ENCODE results near the gene CPTP.

The CPTP gene

GRCh38 chr1:1320666-1321448 lies 3.7 kb upstream of the CPTP start:
- no peak for DNase-seq (ENCODE audit: low read depth)
- no peak overlapping the region for H3K4me3 ChIP-seq (ENCODE audit: low read depth, low read length)
- TF ChIP-seq POLR2A (IDR thresholded peaks at IDR 0.05; ENCODE audit: extremely low read depth, insufficient read length), result no peak
- no peak for TF ChIP-seq MYC (IDR thresholded peaks at IDR 0.05; ENCODE audit: low read depth, low read length)
- no peak for TF ChIP-seq CTCF (IDR thresholded peaks at IDR 0.05; ENCODE audit: low read depth, low read length)
- TF ChIP-seq MAX (IDR thresholded peaks at IDR 0.05; ENCODE audit: low read depth, low read length), result no peak

DNA sequence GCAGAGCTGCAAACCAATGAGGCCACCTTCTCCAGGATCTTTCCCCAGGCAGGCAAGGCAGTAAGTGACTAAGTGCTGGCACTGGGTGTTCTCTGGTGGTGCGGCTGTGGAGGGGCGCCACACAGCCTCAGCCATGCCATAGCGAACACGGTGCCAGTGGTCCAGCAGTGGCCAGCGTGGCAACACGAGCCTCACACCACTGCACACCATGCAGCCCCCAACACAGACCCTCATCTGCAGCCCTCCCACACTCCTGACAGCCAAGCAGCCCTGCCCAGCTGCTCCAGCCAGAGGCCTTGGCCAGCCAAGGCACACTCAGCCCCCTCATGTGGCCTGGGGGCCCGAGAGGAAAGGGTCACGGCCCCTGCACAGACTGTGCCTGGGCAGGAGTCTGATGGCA lies 3.1 kb upstream of the CPTP start:
- no peak overlapping the region for H3K4me3 ChIP-seq (ENCODE audit: low read depth, low read length)
- no peak for TF ChIP-seq CTCF (IDR thresholded peaks at IDR 0.05; ENCODE audit: low read depth, low read length)
- TF ChIP-seq MYC (IDR thresholded peaks at IDR 0.05; ENCODE audit: low read depth, low read length), result no peak
- no peak for TF ChIP-seq MAX (IDR thresholded peaks at IDR 0.05; ENCODE audit: low read depth, low read length)
- no peak for TF ChIP-seq POLR2A (IDR thresholded peaks at IDR 0.05; ENCODE audit: extremely low read depth, insufficient read length)

DNA sequence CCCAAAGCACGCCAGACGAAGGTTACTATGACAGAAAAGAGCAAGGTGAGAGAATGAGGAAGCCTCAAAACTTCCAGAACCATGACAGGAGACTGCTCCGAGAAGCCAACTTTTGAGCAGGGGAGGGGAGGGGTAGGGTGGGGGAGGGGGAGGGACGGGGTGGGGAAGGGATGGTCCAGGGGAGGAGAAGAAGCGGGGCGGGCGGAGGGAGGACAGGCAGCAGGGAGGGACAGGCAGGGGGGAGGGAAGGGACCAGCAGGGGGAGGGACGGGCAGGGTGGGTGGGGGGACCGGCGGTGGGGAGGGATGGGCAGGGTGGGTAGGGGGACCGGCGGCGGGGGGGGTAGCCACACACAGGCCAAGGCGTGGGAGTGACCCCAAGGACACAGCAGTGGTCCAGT lies 2.2 kb upstream of the CPTP start:
- TF ChIP-seq CTCF (IDR thresholded peaks at IDR 0.05; ENCODE audit: low read depth, low read length) (no peak), MYC (IDR thresholded peaks at IDR 0.05; ENCODE audit: low read depth, low read length) (no peak), POLR2A (IDR thresholded peaks at IDR 0.05; ENCODE audit: extremely low read depth, insufficient read length) (no peak), MAX (IDR thresholded peaks at IDR 0.05; ENCODE audit: low read depth, low read length) (no peak)

More for the DNA sequence above, 3.1 kb upstream of the CPTP start:
- no peak for DNase-seq (ENCODE audit: low read depth)

DNA sequence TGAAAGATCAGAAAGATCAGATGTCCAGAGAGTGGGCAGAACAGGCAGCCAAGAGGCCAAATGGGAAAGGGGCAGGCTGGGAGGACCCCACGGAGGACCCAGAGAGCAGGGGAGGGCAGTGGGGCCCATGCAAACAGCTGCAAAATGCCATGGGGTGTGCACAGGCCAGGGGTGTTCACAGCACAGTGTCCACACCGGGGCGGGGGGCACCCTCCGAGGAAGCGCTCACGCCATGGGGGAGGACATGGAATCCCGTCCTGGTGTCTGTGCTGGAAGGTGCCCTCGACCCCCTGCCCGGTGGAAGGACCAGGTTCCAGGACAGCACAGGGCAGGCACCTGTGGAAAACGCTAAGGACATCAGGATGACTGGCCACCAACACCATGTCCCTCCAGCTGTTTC lies 1.6 kb upstream of the CPTP start:
- TF ChIP-seq MYC (IDR thresholded peaks at IDR 0.05; ENCODE audit: low read depth, low read length) (no peak), CTCF (IDR thresholded peaks at IDR 0.05; ENCODE audit: low read depth, low read length) (no peak), MAX (IDR thresholded peaks at IDR 0.05; ENCODE audit: low read depth, low read length) (no peak), POLR2A (IDR thresholded peaks at IDR 0.05; ENCODE audit: extremely low read depth, insufficient read length) (no peak)
- peak overlapping the region; percentile 36 for H3K4me3 ChIP-seq (ENCODE audit: low read depth, low read length)
- DNase-seq (ENCODE audit: low read depth), result no peak

More for the DNA sequence above, 2.2 kb upstream of the CPTP start:
- no peak overlapping the region for H3K4me3 ChIP-seq (ENCODE audit: low read depth, low read length)
- no peak for DNase-seq (ENCODE audit: low read depth)

DNA sequence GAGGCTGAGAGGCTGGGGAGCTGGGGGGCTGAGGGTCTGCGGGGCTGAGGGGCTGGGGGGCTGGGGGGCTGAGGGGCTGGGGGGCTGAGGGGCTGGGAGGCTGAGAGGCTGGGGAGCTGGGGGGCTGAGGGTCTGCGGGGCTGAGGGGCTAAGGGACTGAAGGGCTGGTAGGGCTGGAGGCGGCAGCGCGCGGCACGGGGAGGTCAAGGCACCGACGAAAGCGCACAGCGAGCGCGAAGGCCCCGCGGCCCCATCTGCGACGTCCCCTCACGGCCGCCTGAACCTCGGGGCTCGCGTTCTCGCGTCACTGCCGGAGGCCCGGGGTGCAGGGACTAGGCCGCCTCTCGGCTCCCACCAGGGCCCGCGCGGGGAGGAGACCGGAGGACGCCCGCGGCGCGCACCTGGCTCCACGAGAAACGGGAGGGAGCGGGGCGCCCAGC lies 498 bp upstream of the CPTP start:
- peak overlapping the region; percentile 64 for H3K4me3 ChIP-seq (ENCODE audit: low read depth, low read length)
- no peak for DNase-seq (ENCODE audit: low read depth)
- TF ChIP-seq MYC (IDR thresholded peaks at IDR 0.05; ENCODE audit: low read depth, low read length) (no peak), MAX (IDR thresholded peaks at IDR 0.05; ENCODE audit: low read depth, low read length) (no peak), CTCF (IDR thresholded peaks at IDR 0.05; ENCODE audit: low read depth, low read length) (no peak), POLR2A (IDR thresholded peaks at IDR 0.05; ENCODE audit: extremely low read depth, insufficient read length) (no peak)
